ENCODE measurements around the gene HOXA13.

- TF ChIP-seq CTCF (IDR thresholded peaks at IDR 0.05; ENCODE audit: poor library complexity, severe bottlenecking) (no peak), POLR2AphosphoS5 (IDR thresholded peaks at IDR 0.05) (no peak), REST (IDR thresholded peaks at IDR 0.05; ENCODE audit: borderline replicate concordance) (no peak), RAD21 (conservative IDR thresholded peaks at IDR 0.05) (no peak), EP300 (conservative IDR thresholded peaks at IDR 0.05; ENCODE audit: poor library complexity, severe bottlenecking) (no peak), EZH2 (IDR thresholded peaks at IDR 0.05; ENCODE audit: borderline replicate concordance, insufficient read depth, low read length, poor library complexity, severe bottlenecking) (no peak), TAF1 (IDR thresholded peaks at IDR 0.05; ENCODE audit: low read depth) (no peak), SMC3 (conservative IDR thresholded peaks at IDR 0.05; ENCODE audit: poor library complexity) (no peak), MXI1 (conservative IDR thresholded peaks at IDR 0.05; ENCODE audit: poor library complexity, severe bottlenecking) (no peak)
Measured at GRCh38 chr7:27180431-27181420, 19.2 kb downstream of the HOXA13 start.

All from neural cell (in vitro differentiated cells).